ENCODE measurements around the gene HEATR1. TPM values are rescaled to one million over a fixed set of nuclear protein-coding genes. Genes with fewer than 3 reads are reported as not detected.
A peak's percentile ranks its signal among the peaks of the same experiment; 100 is the strongest.

Gene HEATR1
- polyA plus RNA-seq, 4 donors, result 22.8 to 30.5 (median 29.6) TPM

GRCh38 chr1:236550961-236551851, 53.1 kb downstream of the HEATR1 start:
- no peak for DNase-seq (ENCODE audit: low read depth in 4 of 4, low spot score in 3 of 4)

GRCh38 chr1:236548452-236548851, 55.9 kb downstream of the HEATR1 start:
- no peak for DNase-seq (ENCODE audit: low read depth in 4 of 4, low spot score in 3 of 4)

- no peak for DNase-seq (ENCODE audit: low read depth in 4 of 4, low spot score in 3 of 4)
Observed at GRCh38 chr1:236545621-236546169, 58.6 kb downstream of the HEATR1 start.

DNA sequence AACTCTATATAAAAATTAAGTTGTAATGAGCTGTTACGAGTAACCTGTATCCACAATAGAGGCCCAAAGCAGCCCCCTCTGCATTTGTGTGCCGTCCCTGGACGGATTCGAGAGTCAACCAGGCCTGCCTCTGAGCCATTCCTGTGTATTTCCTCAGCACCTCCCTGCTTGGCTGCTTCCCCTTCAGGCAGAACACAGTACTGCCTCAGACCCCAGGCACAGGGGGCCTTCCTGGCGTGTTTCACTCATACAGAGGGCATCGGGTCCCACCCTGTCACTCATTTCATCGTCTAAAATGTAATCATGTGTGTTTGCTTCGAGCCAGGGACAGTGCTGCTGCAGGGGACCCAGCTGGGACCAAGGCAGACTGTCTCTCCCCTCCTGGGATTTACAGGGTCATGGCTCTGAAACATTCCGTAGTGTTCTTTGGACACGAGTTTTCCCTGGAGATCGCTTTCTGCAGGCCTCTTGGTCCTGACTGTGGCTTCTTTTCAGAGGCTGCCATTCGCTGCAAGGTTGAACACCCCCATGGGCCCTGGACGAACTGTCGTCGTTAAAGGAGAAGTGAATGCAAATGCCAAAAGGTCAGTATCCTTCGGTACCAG, 61.1 kb downstream of the HEATR1 start:
- no peak for DNase-seq (ENCODE audit: low read depth in 4 of 4, low spot score in 3 of 4)

DNA sequence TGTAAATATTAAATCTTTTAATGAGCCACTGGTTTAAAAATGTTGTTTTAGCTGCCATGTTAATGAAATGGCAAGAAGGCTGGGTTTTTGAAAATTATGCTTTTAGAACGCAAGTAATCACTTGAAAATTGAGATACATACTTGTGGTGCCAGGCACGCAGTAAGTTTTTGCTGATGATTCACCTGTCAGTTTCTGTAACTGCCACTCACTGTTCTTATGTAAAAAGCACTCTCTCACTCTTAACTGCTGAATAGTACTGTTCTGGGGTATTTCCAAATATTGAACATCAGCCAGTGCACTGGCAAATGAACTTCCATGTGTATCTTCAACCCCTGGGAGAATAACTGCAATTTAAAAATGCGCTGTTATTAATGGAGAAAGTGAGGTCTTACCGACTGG, 62.6 kb downstream of the HEATR1 start:
- no peak for DNase-seq (ENCODE audit: low read depth in 4 of 4, low spot score in 3 of 4)

DNA sequence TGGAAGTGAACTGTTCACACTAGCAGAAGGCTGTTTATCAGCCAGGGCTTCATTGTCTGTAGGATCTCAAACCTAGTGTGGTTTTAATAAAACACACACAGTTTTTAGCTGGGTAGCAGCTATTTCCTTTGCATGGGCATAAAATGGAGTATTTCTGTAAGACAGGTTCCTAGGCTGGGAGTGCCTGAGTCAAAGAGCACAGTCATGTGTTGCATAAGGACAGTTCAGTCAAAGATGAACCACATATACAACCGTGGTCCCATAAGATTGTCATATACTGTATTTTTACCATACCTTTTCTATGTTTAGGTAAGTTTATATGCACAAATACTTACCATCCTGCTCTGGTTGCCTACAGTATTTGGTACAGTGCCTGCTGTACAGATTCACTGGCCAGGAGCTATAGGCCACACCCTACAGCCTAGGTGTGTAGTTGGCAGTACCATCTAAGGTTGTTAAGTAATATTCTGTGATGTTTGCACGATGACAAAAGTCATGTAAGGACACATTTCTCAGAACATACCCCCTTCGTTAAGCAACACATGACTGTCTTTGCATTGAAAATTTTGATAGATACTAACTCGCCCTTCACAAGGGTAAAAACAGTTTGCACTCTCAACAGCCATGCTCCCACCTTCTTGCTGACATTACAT, 63.4 kb downstream of the HEATR1 start:
- no peak for DNase-seq (ENCODE audit: low read depth in 4 of 4, low spot score in 3 of 4)

- no peak for DNase-seq (ENCODE audit: low read depth in 4 of 4, low spot score in 3 of 4)
Observed at GRCh38 chr1:236536540-236536939, 67.8 kb downstream of the HEATR1 start.

- no peak for DNase-seq (ENCODE audit: low read depth in 4 of 4, low spot score in 3 of 4)
Observed at GRCh38 chr1:236535662-236536161, 68.6 kb downstream of the HEATR1 start.

DNA sequence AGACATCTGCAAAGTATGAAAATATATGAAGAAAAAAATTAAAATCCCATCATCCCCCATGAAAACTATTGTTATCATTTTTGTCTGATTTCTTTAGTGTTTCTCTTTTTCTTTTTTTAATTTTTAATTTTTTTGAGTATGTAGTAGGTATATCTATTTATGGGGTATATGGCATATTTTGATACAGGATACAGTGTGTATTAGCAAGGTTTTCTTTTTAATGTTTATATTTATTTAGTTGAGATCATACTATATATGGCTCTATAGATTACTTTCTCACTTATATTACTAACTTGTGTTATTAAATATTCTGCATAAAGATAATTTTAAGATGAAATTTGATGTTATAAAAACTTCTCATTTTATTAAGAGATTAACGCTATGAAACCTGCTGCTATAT, 69.1 kb downstream of the HEATR1 start:
- DNase-seq (ENCODE audit: low read depth in 4 of 4, low spot score in 3 of 4), result no peak

DNA sequence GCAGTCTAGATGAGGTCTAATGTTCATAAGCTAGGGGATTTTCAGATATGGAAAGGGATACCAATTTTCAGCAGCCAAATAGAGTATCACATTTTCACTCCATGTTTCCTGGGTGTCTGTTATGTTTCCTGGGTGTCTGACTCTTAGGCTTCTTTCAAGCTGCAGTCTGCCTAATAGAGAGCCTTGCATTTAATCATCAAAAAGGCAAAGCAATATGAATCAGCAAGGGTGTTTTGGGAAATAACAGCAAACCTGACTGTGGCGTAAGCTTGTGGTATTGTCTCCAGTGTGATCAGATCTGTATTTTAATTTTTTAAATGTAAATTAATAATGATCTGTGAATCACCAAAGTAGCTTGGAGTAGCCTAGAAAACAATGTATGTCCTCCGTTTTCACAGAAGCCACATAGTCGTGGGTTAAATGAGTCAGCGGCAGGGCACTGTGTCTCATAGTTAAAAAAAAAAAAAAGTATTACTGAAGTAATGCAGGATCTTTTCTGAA, 70.1 kb downstream of the HEATR1 start:
- DNase-seq (ENCODE audit: low read depth in 4 of 4, low spot score in 3 of 4), result no peak

GRCh38 chr1:236532850-236533249, 71.5 kb downstream of the HEATR1 start:
- DNase-seq (ENCODE audit: low read depth in 4 of 4, low spot score in 3 of 4), result no peak

DNA sequence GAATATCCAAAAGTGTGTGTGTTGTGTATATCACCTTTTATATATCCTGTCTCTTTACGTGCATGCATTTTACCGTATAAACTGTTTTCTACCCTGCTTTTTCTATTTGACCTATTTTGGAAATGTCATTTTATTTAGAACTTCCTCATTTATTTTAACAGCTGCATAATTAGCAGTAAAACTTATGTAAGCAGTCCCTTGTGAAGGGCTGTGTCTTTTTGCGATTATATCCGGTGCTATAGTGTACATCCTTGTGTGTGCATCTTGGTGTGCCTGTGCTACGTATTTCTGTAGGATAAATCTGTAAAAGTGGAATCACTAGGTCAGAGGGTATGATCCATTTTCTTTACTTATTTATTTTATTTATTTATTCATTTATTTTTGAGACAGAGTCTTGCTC, 73.4 kb downstream of the HEATR1 start:
- DNase-seq (ENCODE audit: low read depth in 4 of 4, low spot score in 3 of 4), result no peak

- no peak for DNase-seq (ENCODE audit: low read depth in 4 of 4, low spot score in 3 of 4)
Observed at GRCh38 chr1:236530286-236530685, 74.0 kb downstream of the HEATR1 start.

DNA sequence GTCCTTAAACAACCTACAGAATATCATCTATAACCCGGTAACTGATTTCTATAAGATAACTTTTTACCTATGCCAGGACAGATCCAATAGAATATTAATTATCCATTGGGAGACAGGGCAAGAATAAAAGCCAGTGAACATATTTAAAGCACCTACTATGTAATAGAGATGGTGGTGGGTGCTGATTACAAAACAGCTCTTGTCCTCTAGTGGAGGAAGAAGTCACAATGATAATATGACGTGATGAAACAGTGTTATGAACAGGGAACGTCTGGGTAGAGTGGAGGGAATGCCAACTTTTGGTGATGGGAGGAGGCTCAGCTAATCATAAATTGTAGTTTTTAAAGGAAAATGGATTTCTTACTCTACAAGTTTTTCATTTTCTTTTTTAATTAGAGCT, 78.2 kb downstream of the HEATR1 start:
- DNase-seq (ENCODE audit: low read depth in 4 of 4, low spot score in 3 of 4), result no peak

GRCh38 chr1:236524895-236525184, 79.5 kb downstream of the HEATR1 start:
- DNase-seq (ENCODE audit: low read depth in 4 of 4, low spot score in 3 of 4), result no peak

DNA sequence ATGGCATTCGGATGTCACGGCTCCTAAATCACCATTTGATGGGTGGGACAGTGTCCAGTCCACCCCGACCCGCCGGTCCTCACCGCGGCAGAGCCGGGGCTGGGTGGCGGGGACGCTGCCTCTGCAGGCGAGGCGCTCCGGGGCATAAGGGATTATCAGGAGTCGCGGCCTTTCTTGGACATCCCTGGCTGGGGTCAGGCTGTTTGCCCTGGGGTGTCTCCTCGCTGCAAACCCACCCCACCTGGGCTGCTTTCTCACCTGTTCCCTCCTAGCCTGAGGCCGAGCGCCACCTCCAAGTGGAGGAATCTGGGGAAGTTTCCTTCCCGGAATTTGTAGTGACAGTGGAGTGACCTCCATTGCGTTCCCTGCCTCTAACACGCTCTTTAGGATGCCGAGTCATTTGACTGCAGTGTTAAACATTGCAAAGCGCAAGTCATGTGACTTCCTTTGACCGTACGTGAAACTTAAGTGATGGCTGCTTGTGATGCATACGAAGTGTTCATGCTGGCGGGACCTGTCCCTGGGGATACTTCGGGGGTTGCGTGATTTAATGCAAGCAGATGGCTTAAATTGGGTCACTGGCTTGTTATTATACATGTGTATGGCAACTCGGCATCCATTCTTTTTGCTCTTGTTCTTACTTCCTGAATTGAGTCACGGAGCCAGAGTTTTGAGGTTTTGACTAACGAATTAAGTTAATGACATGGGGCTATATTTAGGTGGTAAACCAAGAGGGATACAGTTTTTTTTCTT, 80.0 kb downstream of the HEATR1 start:
- peak in 2 of 4 donors; percentile 48 to 59 for DNase-seq (ENCODE audit: low read depth in 4 of 4, low spot score in 3 of 4)

GRCh38 chr1:236523704-236524141, 80.6 kb downstream of the HEATR1 start, which contains the start of gene LGALS8:
LGALS8 (plus strand) TSS chr1:236523982; CDS start chr1:236526071, 2,089 bp downstream.
- peak in 3 of 4 donors; percentile 66 to 72 (median 68) for DNase-seq (ENCODE audit: low read depth in 4 of 4, low spot score in 3 of 4)

DNA sequence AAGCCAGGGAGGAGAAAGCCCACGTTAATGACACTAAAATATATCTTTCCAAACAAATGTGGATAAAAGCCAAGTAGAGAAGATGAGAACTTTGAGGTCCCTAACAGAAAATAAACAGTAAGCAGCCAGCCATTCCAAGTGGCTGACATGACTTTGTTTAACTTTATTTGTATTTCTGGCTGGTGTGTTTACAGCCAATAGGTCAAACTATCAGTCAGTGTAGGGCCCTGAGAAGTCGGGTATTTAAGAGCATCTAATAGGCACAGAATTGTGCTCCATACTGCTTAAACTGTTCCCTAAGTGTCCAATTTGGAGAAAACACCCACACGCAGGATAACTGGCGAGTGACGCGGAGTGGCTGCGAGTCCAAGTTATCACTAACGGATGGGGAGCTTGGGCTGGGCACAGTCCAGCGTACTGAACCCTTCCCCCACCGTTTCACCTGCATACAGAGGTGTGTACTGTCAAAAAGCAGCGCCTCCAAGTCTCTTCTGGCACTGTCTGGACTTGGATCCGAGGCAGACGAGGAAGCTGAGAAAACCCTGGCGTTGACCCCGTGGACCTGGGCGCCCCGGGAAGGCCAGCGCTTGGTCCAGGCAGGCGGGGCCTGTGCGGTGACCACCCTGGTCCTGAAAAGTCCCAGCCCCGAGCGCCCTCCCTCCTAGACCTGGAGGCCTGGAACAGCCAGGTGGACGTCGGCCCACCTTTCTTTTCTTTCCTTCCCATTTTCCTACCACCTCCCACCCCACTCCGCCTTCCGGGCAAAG, 81.2 kb downstream of the HEATR1 start:
- DNase-seq (ENCODE audit: low read depth in 4 of 4, low spot score in 3 of 4), result peak in 1 of 4 donors; percentile 24

- DNase-seq (ENCODE audit: low read depth in 4 of 4, low spot score in 3 of 4), result no peak
Observed at GRCh38 chr1:236520445-236521005, 83.8 kb downstream of the HEATR1 start.

Measured in left renal pelvis (tissue), 4 donors.